Measurements from ENCODE around the gene SLC5A4.
A peak's percentile ranks its signal among the peaks of the same experiment; 100 is the strongest.

Gene SLC5A4

GRCh38 chr22:32232191-32232830, 22.8 kb downstream of the SLC5A4 start:
- no peak for DNase-seq

DNA sequence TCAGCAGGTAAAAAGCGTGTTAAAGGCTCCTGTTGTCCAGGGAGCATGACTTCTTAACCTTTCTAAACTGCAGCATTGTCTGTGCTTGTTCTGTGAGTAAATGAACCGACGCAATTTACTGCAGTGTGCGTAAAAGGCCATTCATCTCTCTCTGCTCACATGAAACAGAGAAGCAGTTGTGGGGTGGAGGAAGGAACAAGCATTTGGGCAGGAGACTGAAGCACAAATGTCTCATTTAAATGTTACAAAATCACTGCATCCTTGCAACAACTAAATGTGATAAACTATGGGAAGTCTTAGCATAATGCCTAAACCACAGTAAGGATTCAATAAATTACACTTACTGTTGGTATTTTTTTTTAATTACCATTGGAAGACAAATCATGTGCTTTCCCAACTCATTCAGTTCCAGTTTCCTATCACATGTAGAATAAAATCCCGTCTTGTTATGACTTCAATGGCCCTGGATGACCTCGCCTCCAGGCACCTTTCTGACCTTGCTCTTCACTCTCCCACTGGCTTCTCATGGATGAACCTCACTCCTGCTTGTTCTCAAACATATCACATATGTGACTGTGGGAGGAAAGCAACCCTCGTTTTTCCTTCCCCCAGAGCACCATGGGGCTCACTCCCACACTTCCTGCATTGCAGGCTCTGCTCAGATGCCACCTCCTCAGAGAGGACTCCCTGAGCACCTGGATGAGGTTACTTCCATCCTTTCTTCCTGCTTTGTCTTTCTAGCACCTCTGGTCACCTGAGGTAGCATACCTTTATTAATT, 28.6 kb downstream of the SLC5A4 start:
- DNase-seq, result no peak

GRCh38 chr22:32222991-32223390, 32.2 kb downstream of the SLC5A4 start:
- DNase-seq, result no peak

- DNase-seq, result no peak
Measured at GRCh38 chr22:32219026-32219425, 36.1 kb downstream of the SLC5A4 start.

- no peak for DNase-seq
Measured at GRCh38 chr22:32218470-32218869, 36.7 kb downstream of the SLC5A4 start.

- no peak for DNase-seq
Measured at GRCh38 chr22:32217465-32217864, 37.7 kb downstream of the SLC5A4 start.

DNA sequence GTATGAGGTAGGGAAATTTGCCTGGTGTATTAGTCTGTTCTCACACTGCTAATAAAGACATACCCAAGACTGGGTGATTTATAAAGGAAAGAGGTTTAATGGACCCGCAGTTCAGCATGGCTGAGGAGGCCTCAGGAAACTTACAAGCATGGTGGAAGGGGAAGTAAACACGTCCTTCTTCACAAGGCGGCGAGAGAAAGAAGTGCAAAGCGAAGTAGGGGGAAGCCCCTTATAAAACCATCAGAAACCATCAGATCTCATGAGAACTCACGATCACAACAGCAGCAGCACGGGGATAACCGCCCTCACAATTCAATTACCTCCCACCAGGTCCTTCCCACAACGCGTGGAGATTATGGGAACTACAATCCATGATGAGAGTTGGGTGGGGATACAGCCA, 38.2 kb downstream of the SLC5A4 start:
- DNase-seq, result no peak

GRCh38 chr22:32211011-32211410, 44.1 kb downstream of the SLC5A4 start:
- DNase-seq, result no peak

GRCh38 chr22:32208681-32209080, 46.5 kb downstream of the SLC5A4 start:
- DNase-seq, result no peak

GRCh38 chr22:32207971-32208480, 47.1 kb downstream of the SLC5A4 start:
- DNase-seq, result no peak

DNA sequence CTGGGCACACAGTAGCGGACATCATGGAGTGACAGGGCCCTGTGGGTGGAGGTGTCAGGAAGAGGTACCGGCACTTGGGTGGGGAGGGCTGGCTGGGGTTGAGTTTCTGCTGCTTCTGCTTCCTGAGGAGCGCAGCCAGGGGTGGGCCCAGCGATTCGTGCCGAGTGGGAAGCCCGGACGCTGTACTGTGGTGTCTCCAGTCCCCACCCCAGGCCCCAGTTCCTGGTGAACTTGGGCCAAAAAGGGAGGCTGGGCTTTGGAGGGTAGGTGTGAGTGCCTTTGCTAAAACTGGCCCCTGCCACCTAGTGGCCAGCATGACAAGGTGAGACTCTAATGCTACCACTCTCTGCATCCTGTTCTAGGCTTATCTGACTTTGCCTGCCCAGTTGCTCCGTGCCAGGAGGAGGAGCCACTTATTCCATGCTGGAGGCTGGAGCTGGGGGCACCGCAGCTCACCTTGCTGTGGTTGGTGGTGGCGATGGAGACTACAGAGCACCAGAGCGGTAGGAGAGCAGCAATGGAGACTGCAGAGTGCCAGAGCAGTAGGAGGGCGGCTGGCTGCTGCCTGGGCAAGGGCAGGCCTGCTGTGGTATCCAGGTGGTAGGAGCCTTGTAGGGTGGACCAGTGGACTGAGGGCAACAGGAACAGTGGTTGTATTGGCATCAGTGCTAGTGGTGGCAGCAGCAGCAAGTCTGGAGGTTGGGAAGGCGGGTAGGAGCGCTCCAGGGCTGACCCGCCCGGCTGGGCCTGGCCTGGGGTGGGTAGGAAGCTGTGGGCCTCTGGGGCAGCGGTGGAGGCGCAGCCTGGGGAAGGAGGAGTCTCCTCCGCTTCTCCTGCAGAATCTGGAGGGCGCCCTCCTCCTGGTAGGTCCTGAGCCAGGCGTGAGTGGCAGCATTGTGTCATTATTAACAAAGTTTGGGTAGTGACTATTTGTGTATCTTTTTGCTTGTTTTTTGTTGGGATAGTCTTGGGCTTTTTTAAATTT, 48.1 kb downstream of the SLC5A4 start:
- DNase-seq, result peak; percentile 29 to 36

- DNase-seq, result no peak
Measured at GRCh38 chr22:32205974-32206773, 49.0 kb downstream of the SLC5A4 start.

DNA sequence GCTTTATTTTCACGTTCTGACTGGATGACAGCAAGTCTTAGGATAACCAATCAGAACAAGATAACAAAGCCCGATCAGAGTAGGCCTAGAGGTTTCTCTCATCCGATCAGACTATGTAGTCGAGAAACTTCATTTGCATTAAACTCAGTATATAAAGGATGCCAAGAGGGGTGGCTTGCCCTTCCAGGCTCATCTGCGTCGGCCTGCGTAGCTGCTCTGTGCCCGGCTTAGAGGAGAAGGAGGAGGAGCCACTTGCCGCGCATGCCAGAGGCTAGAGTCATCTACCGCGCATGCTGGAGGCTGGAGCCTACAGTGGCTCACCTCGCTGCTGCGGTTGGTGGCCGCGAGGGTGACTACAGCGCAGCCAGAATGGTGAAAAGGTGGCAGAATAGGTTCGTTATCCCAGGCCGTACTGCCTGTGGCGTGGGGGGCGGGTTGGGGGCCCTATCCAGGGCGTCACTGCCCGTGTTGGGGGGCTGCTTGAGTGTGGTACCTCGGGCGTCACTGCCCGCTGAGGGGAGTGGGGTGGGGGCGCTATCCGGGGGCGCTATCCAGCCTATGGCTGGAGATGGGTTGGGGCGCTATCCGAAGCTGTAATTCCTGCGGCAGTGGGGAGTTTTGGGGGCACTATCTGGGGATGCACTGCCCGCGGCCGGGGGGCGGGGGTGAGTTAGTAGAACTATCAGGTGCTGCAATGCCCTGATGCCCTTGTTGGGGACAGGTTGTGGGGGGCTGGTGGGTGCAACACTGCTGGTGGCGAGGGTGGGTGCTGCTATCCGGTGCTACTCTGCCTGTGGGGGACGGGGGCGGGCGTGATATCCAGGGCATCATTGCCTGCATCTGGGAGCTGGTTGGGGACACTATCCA, 50.1 kb downstream of the SLC5A4 start, which contains the start of gene RFPL2:
Gene RFPL2 (minus strand): TSS at position 218 of the 867 bp plus-strand sequence. CDS start 2,622 bp downstream, outside the sequence.
- DNase-seq, result peak; percentile 41 to 42

GRCh38 chr22:32204040-32204855, 50.9 kb downstream of the SLC5A4 start:
- DNase-seq, result peak in 1 of 2 experiments; percentile 14

GRCh38 chr22:32203181-32204039, 51.7 kb downstream of the SLC5A4 start:
- DNase-seq, result no peak

DNA sequence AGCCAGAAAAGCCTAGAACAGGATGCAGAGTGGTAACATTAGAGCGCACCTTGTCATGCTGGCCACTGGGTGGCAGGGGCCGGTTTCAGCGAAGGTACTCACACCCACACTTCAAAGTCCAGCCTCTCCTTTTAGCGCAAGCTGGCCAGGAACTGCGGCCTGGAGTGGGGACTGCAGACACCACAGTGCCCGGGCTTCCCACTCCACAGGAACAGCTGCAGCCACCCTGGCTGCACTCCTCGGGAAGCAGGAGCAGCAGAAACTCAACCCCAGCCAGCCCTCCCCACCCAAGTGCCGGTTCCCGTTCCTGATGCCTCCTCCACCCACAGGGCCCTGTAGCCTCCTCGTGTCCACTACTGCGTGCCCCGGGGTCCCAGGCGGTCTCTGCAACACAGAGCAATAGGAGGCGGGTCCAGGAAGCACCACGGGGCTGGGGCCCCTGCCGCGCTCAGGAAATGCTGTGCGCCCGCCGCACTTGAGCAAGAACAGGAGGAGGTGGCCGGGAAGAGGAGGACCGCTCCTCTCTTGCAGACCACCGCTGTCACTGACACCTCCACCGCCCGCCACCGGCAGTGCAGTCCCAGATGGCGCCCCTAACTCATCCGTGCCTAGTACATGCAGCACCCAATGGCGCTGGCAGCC, 52.5 kb downstream of the SLC5A4 start:
- no peak for DNase-seq

- no peak for DNase-seq
Measured at GRCh38 chr22:32202161-32202538, 53.0 kb downstream of the SLC5A4 start.

GRCh38 chr22:32200752-32201151, 54.4 kb downstream of the SLC5A4 start:
- no peak for DNase-seq

DNA sequence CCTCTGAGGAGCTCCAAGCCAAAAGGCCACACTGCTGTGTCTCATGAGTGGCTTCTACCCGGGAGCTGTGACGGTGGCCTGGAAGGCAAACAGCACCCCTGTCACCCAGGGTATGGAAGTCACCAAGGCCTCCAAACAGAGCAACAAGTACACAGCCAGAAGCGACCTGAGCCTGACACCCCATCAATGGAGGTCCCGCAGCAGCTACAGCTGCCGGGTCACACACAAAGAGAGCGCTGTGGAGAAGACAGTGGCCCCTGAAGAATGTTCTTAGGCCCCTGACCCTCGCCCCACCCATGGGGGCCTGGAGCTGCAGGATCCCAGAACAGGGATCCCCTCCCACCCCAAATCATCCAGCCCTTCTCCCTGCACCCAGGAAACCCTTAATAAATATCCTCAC, 55.2 kb downstream of the SLC5A4 start:
- no peak for DNase-seq
